Cardiac ventricle fibroblast (primary cell): ENCODE measurements around the gene PLLP. TPM values are rescaled to one million over a fixed set of nuclear protein-coding genes. Genes with fewer than 3 reads are reported as not detected.

Experiments
- total RNA-seq: library from RNA; depleted of rRNA; stranded (reverse); fragments of >200 nt; gene quantifications from 2 replicates; pipeline ENCODE4 v1.2.3, GENCODE V29; 2015

The PLLP gene
- total RNA-seq, result 0.20 and 0.37 TPM in 2 replicates

GRCh38 chr16:57284209-57284951 is at the start of gene PLLP:
PLLP (minus strand) TSS chr16:57284672; CDS start chr16:57284540, 132 bp downstream.

GRCh38 chr16:57244767-57245471 is 39.6 kb downstream of the PLLP start, which contains the start of gene ARL2BP:
ARL2BP (plus strand) TSS chr16:57245259; CDS start chr16:57245368, 109 bp downstream.

Other genes with a start within 250 kb of the PLLP start
- 4.8 and 8.0 TPM in 2 replicates for gene CPNE2, start 192.1 kb downstream of the PLLP start, total RNA-seq
- gene PSME3IP1, start 98.6 kb downstream of the PLLP start, total RNA-seq, result 51.5 and 55.9 TPM in 2 replicates
- 24.0 and 30.1 TPM in 2 replicates for gene RSPRY1, start 98.3 kb downstream of the PLLP start, total RNA-seq
- gene ARL2BP, start 39.4 kb downstream of the PLLP start, total RNA-seq, result 50.4 and 69.6 TPM in 2 replicates
- not detected in 2 replicates for gene CCL22, start 74.1 kb upstream of the PLLP start, total RNA-seq
- gene CX3CL1, start 87.8 kb upstream of the PLLP start, total RNA-seq, result 3.4 and 5.6 TPM in 2 replicates
- not detected in 2 replicates for gene CCL17, start 120.1 kb upstream of the PLLP start, total RNA-seq
- gene CIAPIN1, start 162.7 kb upstream of the PLLP start, total RNA-seq, result 22.4 and 22.9 TPM in 2 replicates
- gene COQ9, start 162.8 kb upstream of the PLLP start, total RNA-seq, result 28.6 and 29.6 TPM in 2 replicates
- 60.8 and 73.7 TPM in 2 replicates for gene POLR2C, start 178.0 kb upstream of the PLLP start, total RNA-seq
- 39.1 and 54.1 TPM in 2 replicates for gene DOK4, start 201.8 kb upstream of the PLLP start, total RNA-seq